ENCODE results near the gene MYBPH.

Gene MYBPH

GRCh38 chr1:203129501-203130231 lies 46.0 kb downstream of the MYBPH start:
- DNase-seq (ENCODE audit: low read depth in 2 of 2): no peak

GRCh38 chr1:203128716-203129500 lies 46.7 kb downstream of the MYBPH start:
- DNase-seq (ENCODE audit: low read depth in 2 of 2): no peak

GRCh38 chr1:203128431-203128715 lies 47.3 kb downstream of the MYBPH start:
- no peak for DNase-seq (ENCODE audit: low read depth in 2 of 2)

GRCh38 chr1:203127666-203128430 lies 47.8 kb downstream of the MYBPH start, which contains the start of gene ADORA1:
Gene ADORA1 (plus strand): TSS chr1:203127726. CDS start chr1:203128842, 1,116 bp downstream.
- no peak for DNase-seq (ENCODE audit: low read depth in 2 of 2)

DNA sequence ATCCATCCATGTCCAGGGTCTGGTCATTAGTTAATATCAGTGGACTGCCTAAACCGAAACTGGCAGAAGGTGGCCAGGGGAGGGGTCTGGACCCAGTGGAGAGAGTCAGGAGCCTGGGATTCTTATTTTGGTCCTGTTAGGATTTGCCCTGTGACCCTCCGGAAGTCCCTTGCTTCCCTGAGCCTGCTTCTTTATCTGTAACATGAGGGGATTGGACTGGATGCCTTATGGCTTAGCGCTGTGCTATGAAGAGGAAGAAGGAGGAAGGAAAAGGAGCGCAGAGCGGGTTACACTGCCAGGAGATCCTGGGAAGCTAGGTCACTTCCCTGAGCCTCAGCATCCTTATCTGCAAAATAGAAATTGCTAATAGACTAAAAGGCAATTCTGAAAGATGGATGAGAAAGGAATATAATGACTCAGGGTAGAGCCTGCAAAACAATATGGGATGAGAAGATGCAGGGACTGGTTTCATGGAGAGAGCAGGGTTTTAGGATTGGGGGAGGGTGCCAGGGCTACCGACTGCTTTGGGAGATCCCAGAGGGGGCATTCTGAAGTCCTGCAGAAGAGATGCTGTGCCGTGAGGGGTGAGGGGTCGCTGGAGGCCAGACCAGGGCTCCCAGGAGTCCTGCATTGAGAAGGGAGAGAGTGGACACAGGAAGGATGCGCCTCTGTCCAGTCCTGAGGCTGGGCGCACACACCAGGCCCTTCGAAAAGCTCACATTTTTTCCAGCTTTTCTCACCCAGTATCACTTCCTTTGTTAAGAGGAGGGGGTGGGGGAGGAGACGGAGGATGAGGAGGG lies 48.6 kb downstream of the MYBPH start:
- DNase-seq (ENCODE audit: low read depth in 2 of 2): no peak

- DNase-seq (ENCODE audit: low read depth in 2 of 2): no peak
These were observed 49.3 kb downstream of the MYBPH start for GRCh38 chr1:203126151-203126865.

GRCh38 chr1:203124546-203125317 lies 50.9 kb downstream of the MYBPH start:
- DNase-seq (ENCODE audit: low read depth in 2 of 2): no peak

GRCh38 chr1:203124011-203124410 lies 51.6 kb downstream of the MYBPH start:
- no peak for DNase-seq (ENCODE audit: low read depth in 2 of 2)

- no peak for DNase-seq (ENCODE audit: low read depth in 2 of 2)
These were observed 53.5 kb downstream of the MYBPH start for GRCh38 chr1:203122159-203122558.

- DNase-seq (ENCODE audit: low read depth in 2 of 2): no peak
These were observed 54.2 kb downstream of the MYBPH start for GRCh38 chr1:203121186-203122015.

- no peak for DNase-seq (ENCODE audit: low read depth in 2 of 2)
These were observed 55.1 kb downstream of the MYBPH start for GRCh38 chr1:203120325-203121153.
